ENCODE results near the gene UPK3B.
"Not testable (repeated sequence)": the region's sequence is repeated elsewhere in the genome, so short reads cannot be mapped to it uniquely, and the experiment has no call there.

Gene UPK3B

DNA sequence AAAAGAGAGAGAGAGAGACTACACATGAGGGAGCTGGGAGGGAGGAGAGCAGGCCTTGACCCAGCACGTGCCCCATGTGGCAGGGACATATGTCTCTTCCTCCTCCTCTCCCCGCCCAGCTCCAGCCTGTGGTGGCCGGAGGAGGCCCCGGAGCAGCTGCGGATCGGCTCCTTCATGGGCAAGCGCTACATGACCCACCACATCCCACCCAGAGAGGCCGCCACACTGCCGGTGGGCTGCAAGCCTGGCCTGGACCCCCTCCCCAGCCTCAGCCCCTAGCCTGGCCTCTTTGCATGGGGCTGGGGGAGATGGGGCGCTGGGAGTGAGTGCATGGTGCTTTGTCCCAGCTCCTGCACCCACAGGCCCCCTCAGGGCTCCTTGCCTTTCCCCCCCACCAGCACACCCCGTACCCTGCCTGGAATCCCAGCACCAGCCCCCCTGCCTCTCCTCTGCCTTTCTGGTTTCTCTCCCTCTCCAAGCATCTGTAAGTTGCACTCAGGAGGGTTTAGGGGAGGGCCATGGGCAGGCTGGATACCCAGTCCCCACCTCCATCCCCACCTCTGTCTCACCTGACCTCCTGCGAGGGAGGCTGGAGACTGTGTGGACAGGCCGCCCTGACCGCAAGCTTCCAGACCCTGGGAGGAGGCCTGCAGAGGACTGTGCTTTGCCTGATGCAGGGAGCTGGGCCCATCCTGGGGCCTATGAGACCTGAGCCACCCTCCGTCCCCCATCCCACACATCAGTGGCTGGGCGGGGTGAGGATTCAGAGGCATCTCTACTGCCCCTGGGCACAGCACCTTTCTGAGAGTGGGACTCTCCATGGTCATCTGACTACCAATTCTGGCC lies 4.8 kb downstream of the UPK3B start:
- DNase-seq, result no peak

DNA sequence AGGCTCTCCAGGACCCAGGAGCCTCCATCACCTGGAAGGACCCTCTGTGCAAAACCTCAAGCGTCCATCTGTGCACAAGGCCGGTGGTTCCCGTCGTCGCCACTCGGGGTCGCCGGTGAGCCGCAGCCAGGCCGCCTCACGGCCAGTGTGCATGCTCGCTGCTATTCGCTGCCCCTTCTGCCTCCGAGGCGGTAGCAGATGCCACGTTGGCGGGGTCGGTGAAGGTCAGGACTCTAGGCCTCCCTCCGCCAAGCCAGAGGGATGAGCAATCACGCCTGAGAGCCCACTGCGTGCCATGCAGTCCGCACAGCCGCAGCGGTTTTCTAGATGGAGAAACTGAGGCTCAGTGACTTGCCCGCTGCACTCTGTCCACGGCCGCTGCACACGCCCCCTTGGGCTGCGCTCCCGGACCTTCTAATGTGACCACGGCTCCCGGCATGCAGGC lies 5.7 kb downstream of the UPK3B start:
- no peak for DNase-seq

DNA sequence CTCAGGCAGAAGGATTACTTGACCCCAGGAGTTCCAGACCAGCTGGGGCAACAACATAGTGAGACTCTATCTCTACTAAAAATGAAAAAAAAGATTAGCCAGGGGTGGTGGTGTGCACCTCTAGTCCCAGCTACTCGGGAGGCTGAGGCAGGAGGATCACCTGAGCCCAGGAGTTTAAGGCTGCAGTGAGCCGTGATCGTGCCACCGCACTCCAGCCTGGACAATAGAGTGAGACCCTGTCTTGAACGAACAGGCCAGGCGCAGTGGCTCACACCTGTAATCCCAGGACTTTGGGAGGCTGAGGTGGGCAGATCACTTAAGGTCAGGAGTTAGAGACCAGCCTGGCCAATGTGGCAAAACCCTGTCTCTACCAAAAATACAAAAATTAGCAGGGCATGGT lies 6.6 kb downstream of the UPK3B start:
- DNase-seq, result not testable (repeated sequence)

DNA sequence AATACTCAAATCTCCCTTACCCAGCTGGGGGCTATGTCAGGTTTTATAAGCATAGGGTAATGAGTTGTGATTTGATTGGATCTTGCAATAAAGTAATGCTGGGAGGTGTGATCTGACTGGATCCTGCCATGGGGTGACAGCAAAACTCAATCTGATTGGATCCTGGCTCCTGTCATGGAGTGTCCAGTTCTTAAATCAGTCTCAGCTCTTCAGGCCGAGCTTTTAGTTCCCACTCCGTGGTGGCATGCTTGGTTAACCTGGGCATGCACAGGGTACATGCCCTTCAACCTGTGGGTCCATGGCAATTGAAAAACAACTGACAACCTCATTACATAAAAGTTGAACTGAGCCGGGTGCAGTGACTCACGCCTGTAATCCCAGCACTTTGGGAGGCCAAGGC lies 15.8 kb downstream of the UPK3B start:
- DNase-seq, result not testable (repeated sequence)

DNA sequence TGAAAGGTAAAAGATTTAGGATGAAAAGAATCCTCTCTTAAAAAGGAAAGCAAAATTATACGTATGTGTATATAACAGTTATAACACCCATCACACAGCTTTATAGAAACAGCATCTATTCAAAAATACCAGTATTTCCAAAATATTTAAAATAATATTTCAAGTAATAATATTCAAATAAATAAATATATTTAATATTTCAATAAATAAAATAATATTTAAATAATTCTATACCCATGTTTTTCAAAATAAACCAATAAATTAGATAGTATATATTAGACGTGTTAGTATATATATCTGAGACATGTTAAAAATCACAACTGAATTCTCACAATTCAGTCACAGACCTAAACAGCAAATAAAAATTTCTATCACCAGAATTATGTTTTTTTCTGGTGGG lies 21.3 kb downstream of the UPK3B start:
- not testable (repeated sequence) for DNase-seq

DNA sequence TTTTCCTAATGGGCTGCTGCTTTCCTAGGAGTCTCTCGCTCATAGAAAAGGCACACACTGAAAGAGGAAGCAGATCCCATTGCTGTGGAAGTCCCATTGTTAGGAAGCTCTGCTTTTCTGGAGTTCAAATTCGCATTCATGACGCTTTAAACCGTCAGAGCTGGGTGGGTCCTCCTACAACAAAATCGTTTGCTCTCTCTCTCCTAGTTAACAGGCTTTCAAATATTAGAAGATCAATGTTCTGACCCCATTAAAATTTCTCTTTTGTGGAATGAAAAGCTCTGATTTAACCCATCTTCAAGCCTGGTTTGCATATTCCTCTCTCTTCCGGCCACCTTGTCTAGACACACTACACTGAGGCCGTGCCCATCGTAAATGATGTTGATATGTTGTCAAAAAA lies 32.8 kb downstream of the UPK3B start, which contains the start of gene SPDYE16:
Gene SPDYE16 (minus strand): TSS at position 101 of the 400 bp plus-strand sequence. CDS start 1,838 bp downstream, outside the sequence.
- DNase-seq, result not testable (repeated sequence)

DNA sequence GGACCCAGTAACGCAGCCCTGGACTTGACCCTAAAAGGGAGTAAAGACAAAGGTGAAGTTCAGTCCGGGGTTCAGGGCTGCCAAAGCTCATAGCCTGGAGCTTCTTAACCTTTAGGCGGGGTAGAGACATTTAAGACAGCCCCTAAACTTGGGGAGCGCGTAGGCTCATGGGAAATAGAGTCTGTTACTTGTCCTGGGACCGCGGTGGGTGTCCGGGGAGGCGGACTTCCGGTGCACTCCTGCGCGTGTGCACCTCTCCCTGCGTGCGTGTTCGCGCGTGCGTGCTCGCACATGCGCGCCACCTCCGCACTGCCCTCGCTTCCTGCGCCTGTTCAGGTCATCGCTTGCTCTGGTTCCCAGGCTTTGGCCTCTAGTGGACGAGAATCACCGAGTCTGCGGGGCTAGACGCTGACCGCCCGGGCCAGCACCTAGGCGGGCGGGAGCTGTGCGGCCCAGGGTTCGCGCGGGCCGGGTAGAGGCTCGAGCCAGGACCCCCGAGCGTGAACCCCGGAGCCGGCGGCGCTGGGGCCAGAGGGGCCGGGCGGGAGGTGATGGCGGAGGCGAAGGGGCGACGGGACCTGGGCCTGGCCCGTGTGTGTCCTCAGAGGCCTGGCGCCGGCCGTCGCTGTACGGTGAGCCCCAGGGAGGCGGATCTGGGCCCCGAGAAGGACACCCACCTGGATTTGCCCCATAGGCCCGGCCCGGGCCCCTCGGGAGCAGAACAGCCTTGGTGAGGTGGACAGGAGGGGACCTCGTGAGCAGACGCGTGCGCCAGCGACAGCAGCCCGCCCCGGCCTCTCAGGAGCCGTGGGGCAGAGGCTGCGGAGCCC lies 38.9 kb downstream of the UPK3B start:
- peak; percentile 89 for DNase-seq

DNA sequence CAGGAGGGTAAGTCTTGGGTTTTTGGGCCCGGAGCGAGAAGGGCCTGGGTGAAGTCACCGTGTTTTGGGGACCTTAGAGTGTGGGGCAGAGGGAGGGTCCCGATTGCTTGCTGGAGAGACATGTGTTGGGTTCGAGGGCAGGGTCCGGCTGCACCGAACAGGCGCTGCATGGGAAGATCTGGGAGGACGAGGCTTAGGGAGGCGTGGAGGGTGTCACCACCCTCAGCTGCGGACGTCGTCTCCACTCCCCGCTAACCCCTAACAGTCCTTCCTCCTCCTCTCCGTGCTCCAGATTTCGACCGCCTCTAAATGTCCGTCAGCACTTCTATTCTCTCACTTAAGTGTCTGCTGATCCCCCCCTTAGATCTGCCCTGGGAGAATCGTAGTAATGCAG lies 39.5 kb downstream of the UPK3B start:
- not testable (repeated sequence) for DNase-seq

DNA sequence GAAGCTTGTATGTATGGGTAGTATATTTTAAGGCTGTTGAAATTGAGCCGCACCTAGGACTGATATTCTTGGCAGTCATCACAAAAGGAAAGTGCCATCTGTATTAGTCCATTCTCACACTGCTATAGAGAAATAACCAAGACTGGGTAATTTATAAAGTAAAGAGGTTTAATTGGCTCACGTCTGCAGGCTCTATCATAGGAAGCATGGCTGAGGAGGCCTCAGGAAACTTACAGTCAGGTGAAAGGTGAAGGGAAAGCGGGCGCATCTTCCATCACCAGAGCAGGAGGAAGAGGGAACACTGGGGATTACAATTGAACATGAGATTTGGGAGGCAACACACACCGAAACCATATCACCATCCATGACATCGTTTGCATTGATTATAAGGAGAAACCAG lies 41.6 kb downstream of the UPK3B start:
- DNase-seq, result not testable (repeated sequence)

DNA sequence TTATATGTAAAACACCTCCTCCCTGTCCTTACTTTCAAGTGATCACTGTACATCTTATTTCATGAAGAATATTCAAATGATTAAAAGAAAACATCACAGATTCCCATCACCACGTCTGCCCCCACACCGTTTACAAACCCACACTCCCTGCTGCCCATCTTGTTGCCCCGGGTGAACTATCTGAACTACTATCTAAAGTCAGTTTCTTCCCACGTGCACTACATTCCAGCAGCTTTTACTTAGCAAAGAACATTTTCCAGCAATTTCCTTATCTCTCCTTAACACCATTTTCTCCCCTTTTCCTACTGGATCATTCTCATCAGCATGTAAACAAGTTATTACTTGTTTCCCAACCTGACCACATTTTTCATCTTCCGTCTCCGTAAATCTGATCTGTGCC lies 49.3 kb downstream of the UPK3B start:
- DNase-seq, result not testable (repeated sequence)

DNA sequence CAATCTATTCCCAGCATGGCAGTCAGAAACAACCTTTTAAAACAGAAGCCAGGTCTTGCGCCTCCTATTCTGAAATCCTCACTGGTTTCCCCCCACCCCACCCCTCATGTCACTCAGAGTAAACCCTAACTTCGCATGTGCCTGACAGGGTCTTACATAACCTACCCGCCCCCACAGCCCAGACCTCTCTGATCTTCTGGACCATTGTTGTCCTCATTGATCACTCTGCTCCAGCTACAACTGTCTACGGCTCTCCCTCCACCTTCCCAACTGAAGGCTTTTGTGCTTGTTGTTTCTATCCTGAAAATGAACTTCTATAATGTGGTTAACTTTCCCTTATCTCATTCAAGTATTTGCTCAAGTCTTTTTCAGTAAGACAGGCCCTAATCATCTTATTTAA lies 49.8 kb downstream of the UPK3B start:
- not testable (repeated sequence) for DNase-seq

DNA sequence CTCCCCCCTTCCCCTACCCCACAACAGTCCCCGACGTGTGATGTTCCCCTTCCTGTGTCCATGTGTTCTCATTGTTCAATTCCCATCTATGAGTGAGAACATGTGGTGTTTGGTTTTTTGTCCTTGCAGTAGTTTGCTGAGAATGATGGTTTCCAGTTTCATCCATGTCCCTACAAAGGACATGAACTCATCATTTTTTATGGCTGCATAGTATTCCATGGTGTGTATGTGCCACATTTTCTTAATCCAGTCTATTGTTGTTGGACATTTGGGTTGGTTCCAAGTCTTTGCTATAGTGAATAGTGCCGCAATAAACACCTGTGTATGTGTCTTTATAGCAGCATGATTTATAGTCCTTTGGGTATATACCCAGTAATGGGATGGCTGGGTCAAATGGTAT lies 51.0 kb downstream of the UPK3B start:
- not testable (repeated sequence) for DNase-seq

DNA sequence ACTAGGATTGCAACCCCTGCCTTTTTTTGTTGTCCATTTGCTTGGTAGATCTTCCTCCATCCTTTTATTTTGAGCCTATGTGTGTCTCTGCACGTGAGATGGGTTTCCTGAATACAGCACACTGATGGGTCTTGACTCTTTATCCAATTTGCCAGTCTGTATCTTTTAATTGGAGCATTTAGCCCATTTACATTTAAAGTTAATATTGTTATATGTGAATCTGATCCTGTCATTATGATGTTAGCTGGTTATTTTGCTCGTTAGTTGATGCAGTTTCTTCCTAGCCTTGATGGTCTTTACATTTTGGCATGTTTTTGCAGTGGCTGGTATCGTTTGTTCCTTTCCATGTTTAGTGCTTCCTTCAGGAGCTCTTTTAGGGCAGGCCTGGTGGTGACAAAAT lies 54.6 kb downstream of the UPK3B start:
- DNase-seq, result not testable (repeated sequence)

All from CD4-positive, alpha-beta T cell treated with Interferon gamma for 1 hour (primary cell).